ENCODE results near the gene SPINK13.
"Not testable (repeated sequence)": the region's sequence is repeated elsewhere in the genome, so short reads cannot be mapped to it uniquely, and the experiment has no call there.

The SPINK13 gene

DNA sequence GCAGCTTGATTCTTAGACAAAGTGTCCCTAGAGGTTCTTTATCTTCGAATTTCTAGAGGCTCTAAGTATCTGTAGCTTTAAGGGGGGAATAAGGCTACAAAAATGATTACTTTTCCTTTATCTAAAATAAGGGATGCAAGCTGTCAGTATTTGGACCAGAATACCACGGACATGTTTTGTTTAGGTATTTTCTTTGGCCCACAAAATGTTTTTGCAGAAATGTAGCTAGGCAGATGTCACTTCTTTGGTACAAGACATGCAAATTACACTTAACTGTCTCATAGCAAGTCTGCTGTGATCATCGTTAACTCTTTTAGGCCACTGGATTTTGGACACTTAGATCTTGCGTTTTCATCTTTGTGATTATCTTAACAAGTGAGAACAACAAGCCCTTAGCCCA lies 46.1 kb downstream of the SPINK13 start:
- Histone ChIP-seq H3K9me3 (replicated peaks in 1 of 2; ENCODE audit: control insufficient read depth in 2 of 2, insufficient read depth in 1 of 2, low read depth in 1 of 2, low read length in 2 of 2) (no peaks in the 10 kb centered on the region), H2BK15ac (ENCODE audit: low read length) (no peak overlapping the region), H3K4me2 (ENCODE audit: insufficient read depth, low read length, poor library complexity, severe bottlenecking) (no peak overlapping the region), H3K4ac (ENCODE audit: low read length) (no peak overlapping the region), H2BK12ac (ENCODE audit: low read length) (no peak overlapping the region), H3K36me3 (replicated peaks in 1 of 2; ENCODE audit: control insufficient read depth in 2 of 2, insufficient read depth in 2 of 2, low read length in 2 of 2) (no peaks in the 10 kb centered on the region), H2BK120ac (ENCODE audit: low read depth, low read length) (no peak overlapping the region), H3K27ac (replicated peaks; ENCODE audit: low read length) (no peak overlapping the region), H3K4me3 (ENCODE audit: low read length in 2 of 2) (no peak overlapping the region), H2BK5ac (ENCODE audit: low read length) (no peak overlapping the region), H3K4me1 (ENCODE audit: control insufficient read depth in 2 of 2, insufficient read depth in 1 of 2, low read depth in 1 of 2, low read length in 2 of 2) (no peaks in the 10 kb centered on the region), H4K8ac (ENCODE audit: low read depth, low read length) (no peak overlapping the region), H3K23ac (ENCODE audit: low read depth, low read length, poor library complexity) (no peak overlapping the region), H3K79me1 (ENCODE audit: low read depth, low read length) (no peaks in the 10 kb centered on the region), H3K9ac (ENCODE audit: low read depth, low read length, poor library complexity) (no peak overlapping the region), H3K18ac (ENCODE audit: low read length) (no peak overlapping the region), H2AFZ (ENCODE audit: low read length) (no peak overlapping the region), H3K14ac (ENCODE audit: low read length) (no peak overlapping the region), H2AK5ac (ENCODE audit: low read depth, low read length) (no peak overlapping the region), H3K27me3 (ENCODE audit: control insufficient read depth in 3 of 3, insufficient read depth in 3 of 3, low read depth in 1 of 3, low read length in 3 of 3) (no peaks in the 10 kb centered on the region), H4K91ac (ENCODE audit: low read depth, low read length, poor library complexity) (no peak overlapping the region)
- WGBS, 2 donors (ENCODE audit: extremely low coverage in 2 of 2, insufficient read length in 2 of 2, insufficient replicate concordance in 1 of 2) = no CpG with 5 or more reads among the region's 4 CpGs
- no peak for DNase-seq (ENCODE audit: low spot score)

DNA sequence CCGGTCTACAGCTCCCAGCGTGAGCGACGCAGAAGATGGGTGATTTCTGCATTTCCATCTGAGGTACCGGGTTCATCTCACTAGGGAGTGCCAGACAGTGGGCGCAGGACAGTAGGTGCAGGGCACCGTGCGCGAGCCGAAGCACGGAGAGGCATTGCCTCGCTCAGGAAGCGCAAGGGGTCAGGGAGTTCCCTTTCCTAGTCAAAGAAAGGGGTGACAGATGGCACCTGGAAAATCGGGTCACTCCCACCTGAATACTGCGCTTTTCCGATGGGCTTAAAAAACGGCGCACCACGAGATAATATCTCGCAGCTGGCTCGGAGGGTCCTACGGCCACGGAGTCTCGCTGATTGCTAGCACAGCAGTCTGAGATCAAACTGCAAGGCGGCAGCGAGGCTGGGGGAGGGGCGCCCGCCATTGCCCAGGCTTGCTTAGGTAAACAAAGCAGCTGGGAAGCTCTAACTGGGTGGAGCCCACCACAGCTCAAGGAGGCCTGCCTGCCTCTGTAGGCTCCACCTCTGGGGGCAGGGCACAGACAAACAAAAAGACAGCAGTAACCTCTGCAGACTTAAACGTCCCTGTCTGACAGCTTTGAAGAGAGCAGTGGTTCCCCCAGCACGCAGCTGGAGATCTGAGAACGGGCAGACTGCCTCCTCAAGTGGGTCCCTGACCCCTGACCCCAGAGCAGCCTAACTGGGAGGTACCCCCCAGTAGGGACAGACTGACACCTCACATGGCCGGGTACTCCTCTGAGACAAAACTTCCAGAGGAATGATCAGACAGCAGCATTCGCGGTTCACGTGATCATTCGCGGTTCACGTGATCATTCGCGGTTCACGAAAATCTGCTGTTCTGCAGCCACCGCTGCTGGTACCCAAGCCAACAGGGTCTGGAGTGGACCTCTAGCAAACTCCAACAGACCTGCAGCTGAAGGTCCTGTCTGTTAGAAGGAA lies 51.7 kb downstream of the SPINK13 start:
- H2AFZ ChIP-seq (ENCODE audit: low read length) = peak overlapping the region; percentile 56
- peak overlapping the region; percentile 22 to 77 for H3K4me3 ChIP-seq (ENCODE audit: low read length in 2 of 2)
- not testable (repeated sequence) for H2BK12ac ChIP-seq (ENCODE audit: low read length); H3K4me1 ChIP-seq (ENCODE audit: control insufficient read depth in 2 of 2, insufficient read depth in 1 of 2, low read depth in 1 of 2, low read length in 2 of 2); H4K8ac ChIP-seq (ENCODE audit: low read depth, low read length); H2BK15ac ChIP-seq (ENCODE audit: low read length); H3K36me3 ChIP-seq (replicated peaks in 1 of 2; ENCODE audit: control insufficient read depth in 2 of 2, insufficient read depth in 2 of 2, low read length in 2 of 2); H3K27ac ChIP-seq (replicated peaks; ENCODE audit: low read length); H3K9ac ChIP-seq (ENCODE audit: low read depth, low read length, poor library complexity); H3K23ac ChIP-seq (ENCODE audit: low read depth, low read length, poor library complexity); H2BK5ac ChIP-seq (ENCODE audit: low read length); H2BK120ac ChIP-seq (ENCODE audit: low read depth, low read length); H3K9me3 ChIP-seq (replicated peaks in 1 of 2; ENCODE audit: control insufficient read depth in 2 of 2, insufficient read depth in 1 of 2, low read depth in 1 of 2, low read length in 2 of 2); H3K4ac ChIP-seq (ENCODE audit: low read length); H2AK5ac ChIP-seq (ENCODE audit: low read depth, low read length); H4K91ac ChIP-seq (ENCODE audit: low read depth, low read length, poor library complexity); H3K14ac ChIP-seq (ENCODE audit: low read length); H3K27me3 ChIP-seq (ENCODE audit: control insufficient read depth in 3 of 3, insufficient read depth in 3 of 3, low read depth in 1 of 3, low read length in 3 of 3); H3K79me1 ChIP-seq (ENCODE audit: low read depth, low read length)
- peak; percentile 4 for DNase-seq (ENCODE audit: low spot score)
- peak overlapping the region; percentile 85 for H3K18ac ChIP-seq (ENCODE audit: low read length)
- peak overlapping the region; percentile 25 for H3K4me2 ChIP-seq (ENCODE audit: insufficient read depth, low read length, poor library complexity, severe bottlenecking)
- no CpG with 5 or more reads among the region's 42 CpGs for WGBS, 2 donors (ENCODE audit: extremely low coverage in 2 of 2, insufficient read length in 2 of 2, insufficient replicate concordance in 1 of 2)

DNA sequence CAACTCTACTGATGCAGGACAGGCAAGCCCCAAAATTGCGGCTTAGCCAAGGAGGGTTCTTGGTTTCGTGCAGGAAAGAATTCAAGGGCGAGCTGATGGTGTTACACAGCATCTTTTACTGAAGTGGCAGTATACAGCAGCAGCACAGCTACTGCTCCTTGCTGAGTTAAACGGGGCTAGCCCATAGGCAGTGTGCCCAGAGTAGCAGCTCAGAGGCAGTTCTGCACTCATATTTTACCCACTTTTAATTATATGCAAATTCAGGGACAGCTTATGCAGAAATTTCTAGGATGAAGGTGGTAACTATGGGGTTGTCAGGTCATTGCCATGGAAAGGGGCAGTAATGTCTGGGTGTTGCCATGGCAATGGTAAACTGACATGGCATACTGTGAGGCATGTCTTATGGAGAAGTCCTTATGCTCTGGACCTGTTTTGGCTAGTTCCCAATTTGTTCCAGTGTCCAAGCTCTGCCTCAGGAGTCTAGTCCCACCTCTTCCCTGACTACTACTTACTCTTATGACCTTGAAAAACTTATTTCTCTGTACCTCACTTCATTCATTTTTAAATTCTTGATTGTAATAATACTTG lies 64.8 kb downstream of the SPINK13 start:
- no peak overlapping the region for H3K23ac ChIP-seq (ENCODE audit: low read depth, low read length, poor library complexity)
- no peak overlapping the region for H2BK120ac ChIP-seq (ENCODE audit: low read depth, low read length)
- no peak overlapping the region for H3K9ac ChIP-seq (ENCODE audit: low read depth, low read length, poor library complexity)
- no peak overlapping the region for H3K4me3 ChIP-seq (ENCODE audit: low read length in 2 of 2)
- H3K27ac ChIP-seq (replicated peaks; ENCODE audit: low read length) = no peak overlapping the region
- H3K4me1 ChIP-seq (ENCODE audit: control insufficient read depth in 2 of 2, insufficient read depth in 1 of 2, low read depth in 1 of 2, low read length in 2 of 2) = peaks cover 0 to 9% of the 10 kb centered on the region in 2 donors
- DNase-seq (ENCODE audit: low spot score) = no peak
- no peaks in the 10 kb centered on the region for H3K27me3 ChIP-seq (ENCODE audit: control insufficient read depth in 3 of 3, insufficient read depth in 3 of 3, low read depth in 1 of 3, low read length in 3 of 3)
- no peak overlapping the region for H3K4me2 ChIP-seq (ENCODE audit: insufficient read depth, low read length, poor library complexity, severe bottlenecking)
- no CpG with 5 or more reads among the region's 4 CpGs for WGBS, 2 donors (ENCODE audit: extremely low coverage in 2 of 2, insufficient read length in 2 of 2, insufficient replicate concordance in 1 of 2)
- H3K36me3 ChIP-seq (replicated peaks in 1 of 2; ENCODE audit: control insufficient read depth in 2 of 2, insufficient read depth in 2 of 2, low read length in 2 of 2) = no peaks in the 10 kb centered on the region
- no peaks in the 10 kb centered on the region for H3K79me1 ChIP-seq (ENCODE audit: low read depth, low read length)
- no peak overlapping the region for H2BK12ac ChIP-seq (ENCODE audit: low read length)
- no peak overlapping the region for H3K18ac ChIP-seq (ENCODE audit: low read length)
- H2AFZ ChIP-seq (ENCODE audit: low read length) = no peak overlapping the region
- no peak overlapping the region for H2BK15ac ChIP-seq (ENCODE audit: low read length)
- H4K91ac ChIP-seq (ENCODE audit: low read depth, low read length, poor library complexity) = no peak overlapping the region
- H2BK5ac ChIP-seq (ENCODE audit: low read length) = no peak overlapping the region
- H3K9me3 ChIP-seq (replicated peaks in 1 of 2; ENCODE audit: control insufficient read depth in 2 of 2, insufficient read depth in 1 of 2, low read depth in 1 of 2, low read length in 2 of 2) = no peaks in the 10 kb centered on the region
- H4K8ac ChIP-seq (ENCODE audit: low read depth, low read length) = no peak overlapping the region
- H3K14ac ChIP-seq (ENCODE audit: low read length) = no peak overlapping the region
- no peak overlapping the region for H2AK5ac ChIP-seq (ENCODE audit: low read depth, low read length)
- H3K4ac ChIP-seq (ENCODE audit: low read length) = no peak overlapping the region

DNA sequence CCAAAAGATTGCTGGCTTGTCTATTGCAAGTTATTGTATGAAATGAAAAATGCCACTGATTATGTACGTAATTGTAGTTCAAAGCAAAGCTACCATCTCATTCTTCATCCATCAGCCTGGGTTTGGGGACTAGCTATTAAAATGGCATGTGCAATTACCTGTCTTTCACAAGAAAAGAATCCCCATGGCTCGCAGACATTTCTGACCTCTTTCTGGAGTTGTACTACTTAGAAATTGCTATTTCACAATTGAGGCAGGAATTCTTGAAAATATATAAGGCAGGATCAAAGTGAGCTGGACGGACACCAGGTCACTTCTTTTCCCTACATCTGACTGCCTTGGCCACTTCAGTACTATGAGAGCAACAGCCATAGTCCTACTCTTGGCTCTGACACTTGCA lies 66.7 kb downstream of the SPINK13 start, which contains the start of gene SPINK9:
TSS of gene SPINK9 (plus strand) at position 301 of the 400 bp plus-strand sequence. CDS start at position 356, 55 bp downstream.
- no peak within 1 kb of the TSS for H3K4ac ChIP-seq (ENCODE audit: low read length)
- H2BK15ac ChIP-seq (ENCODE audit: low read length) = no peak within 1 kb of the TSS
- no peak within 1 kb of the TSS for H4K91ac ChIP-seq (ENCODE audit: low read depth, low read length, poor library complexity)
- H3K27ac ChIP-seq (replicated peaks; ENCODE audit: low read length) = no peak within 1 kb of the TSS
- no peak within 1 kb of the TSS for H2BK5ac ChIP-seq (ENCODE audit: low read length)
- no peaks in the 10 kb centered on the region for H3K36me3 ChIP-seq (replicated peaks in 1 of 2; ENCODE audit: control insufficient read depth in 2 of 2, insufficient read depth in 2 of 2, low read length in 2 of 2)
- H2BK120ac ChIP-seq (ENCODE audit: low read depth, low read length) = no peak within 1 kb of the TSS
- DNase-seq (ENCODE audit: low spot score) = no peak
- no peak within 1 kb of the TSS for H2BK12ac ChIP-seq (ENCODE audit: low read length)
- no peaks in the 10 kb centered on the region for H3K9me3 ChIP-seq (replicated peaks in 1 of 2; ENCODE audit: control insufficient read depth in 2 of 2, insufficient read depth in 1 of 2, low read depth in 1 of 2, low read length in 2 of 2)
- no peak within 1 kb of the TSS for H3K18ac ChIP-seq (ENCODE audit: low read length)
- H3K9ac ChIP-seq (ENCODE audit: low read depth, low read length, poor library complexity) = no peak within 1 kb of the TSS
- H3K27me3 ChIP-seq (ENCODE audit: control insufficient read depth in 3 of 3, insufficient read depth in 3 of 3, low read depth in 1 of 3, low read length in 3 of 3) = no peaks in the 10 kb centered on the region
- H3K23ac ChIP-seq (ENCODE audit: low read depth, low read length, poor library complexity) = no peak within 1 kb of the TSS
- H3K4me1 ChIP-seq (ENCODE audit: control insufficient read depth in 2 of 2, insufficient read depth in 1 of 2, low read depth in 1 of 2, low read length in 2 of 2) = peaks cover 0 to 9% of the 10 kb centered on the region in 2 donors
- no peaks in the 10 kb centered on the region for H3K79me1 ChIP-seq (ENCODE audit: low read depth, low read length)
- H3K4me2 ChIP-seq (ENCODE audit: insufficient read depth, low read length, poor library complexity, severe bottlenecking) = no peak within 1 kb of the TSS
- H4K8ac ChIP-seq (ENCODE audit: low read depth, low read length) = no peak within 1 kb of the TSS
- WGBS, 2 donors (ENCODE audit: extremely low coverage in 2 of 2, insufficient read length in 2 of 2, insufficient replicate concordance in 1 of 2) = no CpG with 5 or more reads among the region's 3 CpGs
- H2AK5ac ChIP-seq (ENCODE audit: low read depth, low read length) = no peak within 1 kb of the TSS
- no peak within 1 kb of the TSS for H2AFZ ChIP-seq (ENCODE audit: low read length)
- H3K14ac ChIP-seq (ENCODE audit: low read length) = no peak within 1 kb of the TSS
- no peak within 1 kb of the TSS for H3K4me3 ChIP-seq (ENCODE audit: low read length in 2 of 2)

All from neuronal stem cell (in vitro differentiated cells).